ENCODE data around the gene PPHLN1.

The PPHLN1 gene, protein sequence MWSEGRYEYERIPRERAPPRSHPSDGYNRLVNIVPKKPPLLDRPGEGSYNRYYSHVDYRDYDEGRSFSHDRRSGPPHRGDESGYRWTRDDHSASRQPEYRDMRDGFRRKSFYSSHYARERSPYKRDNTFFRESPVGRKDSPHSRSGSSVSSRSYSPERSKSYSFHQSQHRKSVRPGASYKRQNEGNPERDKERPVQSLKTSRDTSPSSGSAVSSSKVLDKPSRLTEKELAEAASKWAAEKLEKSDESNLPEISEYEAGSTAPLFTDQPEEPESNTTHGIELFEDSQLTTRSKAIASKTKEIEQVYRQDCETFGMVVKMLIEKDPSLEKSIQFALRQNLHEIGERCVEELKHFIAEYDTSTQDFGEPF

DNA sequence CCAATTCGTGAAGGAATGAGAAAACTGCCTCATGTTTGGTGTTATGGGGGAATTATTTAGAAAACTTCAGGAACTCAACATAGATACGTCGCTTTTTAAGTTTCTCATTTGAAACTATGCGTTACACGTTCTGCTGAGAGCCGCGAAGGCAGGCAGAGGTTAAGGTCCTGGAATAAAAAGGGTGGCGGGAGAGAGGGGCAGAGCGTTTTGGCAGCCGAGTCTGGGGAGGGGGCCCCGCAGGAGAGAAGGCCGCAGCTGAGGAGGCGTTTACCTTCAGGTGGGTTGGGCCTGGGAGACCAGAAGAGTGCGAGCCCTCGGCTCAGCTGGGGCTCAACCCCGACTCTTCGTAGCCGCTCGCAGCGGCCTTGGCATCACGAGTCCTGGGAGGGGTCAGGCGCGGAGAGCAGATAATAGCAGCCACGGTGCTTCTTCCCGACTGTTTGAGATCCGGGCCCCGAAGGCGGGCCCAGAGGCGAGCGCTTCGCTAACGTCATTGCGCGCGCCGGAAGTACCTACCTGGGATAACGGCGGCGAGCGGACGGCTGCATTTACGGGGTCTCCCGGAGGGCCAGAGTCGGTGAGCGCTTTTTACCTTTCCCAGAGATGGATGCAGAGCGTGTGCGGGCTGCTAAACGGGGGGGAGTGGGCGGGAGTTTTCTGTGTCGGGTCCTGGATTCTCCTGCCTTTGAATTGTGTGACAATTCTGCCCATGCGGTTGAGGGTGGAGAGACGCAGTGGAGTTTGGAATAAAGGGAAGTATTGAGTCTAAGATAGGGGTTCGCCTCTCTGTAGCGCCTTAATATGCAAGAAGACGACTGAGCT is at the start of gene PPHLN1, which contains the start of gene ZCRB1:
PPHLN1 (plus strand) TSS at position 515 of the 822 bp plus-strand sequence. CDS start 9,736 bp downstream, outside the sequence.
ZCRB1 (minus strand) TSS at position 442 of the 822 bp plus-strand sequence. CDS start 1,992 bp downstream, outside the sequence.
- peak; percentile 71 for DNase-seq

GRCh38 chr12:42277396-42278127 is 48.4 kb upstream of the PPHLN1 start:
- DNase-seq: no peak

GRCh38 chr12:42278128-42278510 is 47.8 kb upstream of the PPHLN1 start:
- DNase-seq: no peak

- DNase-seq: no peak
Measured at GRCh38 chr12:42281278-42281677, 44.7 kb upstream of the PPHLN1 start.

GRCh38 chr12:42281844-42282243 is 44.1 kb upstream of the PPHLN1 start:
- DNase-seq: no peak

- DNase-seq: no peak
Measured at GRCh38 chr12:42282294-42282693, 43.7 kb upstream of the PPHLN1 start.

- no peak for DNase-seq
Measured at GRCh38 chr12:42283739-42284138, 42.2 kb upstream of the PPHLN1 start.

DNA sequence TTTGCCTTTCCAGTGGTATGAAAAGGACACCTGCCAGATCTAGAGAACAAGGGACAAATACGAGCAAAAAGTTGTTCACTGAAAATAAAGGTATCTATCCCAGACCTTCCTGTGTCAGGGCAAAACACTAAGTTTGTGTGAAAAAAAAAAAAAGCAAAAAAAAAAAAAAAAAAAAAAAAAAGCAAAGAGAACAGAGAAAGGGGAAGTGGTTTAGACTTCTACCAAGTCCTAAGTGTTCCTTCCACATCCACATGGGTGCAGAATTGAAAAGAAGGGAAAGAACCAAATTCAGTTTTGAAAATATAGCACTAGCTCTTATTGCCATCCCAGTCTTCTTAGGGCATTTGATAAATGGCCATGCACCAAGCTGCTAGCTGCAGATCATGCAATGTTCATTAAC is 41.8 kb upstream of the PPHLN1 start:
- DNase-seq: no peak

DNA sequence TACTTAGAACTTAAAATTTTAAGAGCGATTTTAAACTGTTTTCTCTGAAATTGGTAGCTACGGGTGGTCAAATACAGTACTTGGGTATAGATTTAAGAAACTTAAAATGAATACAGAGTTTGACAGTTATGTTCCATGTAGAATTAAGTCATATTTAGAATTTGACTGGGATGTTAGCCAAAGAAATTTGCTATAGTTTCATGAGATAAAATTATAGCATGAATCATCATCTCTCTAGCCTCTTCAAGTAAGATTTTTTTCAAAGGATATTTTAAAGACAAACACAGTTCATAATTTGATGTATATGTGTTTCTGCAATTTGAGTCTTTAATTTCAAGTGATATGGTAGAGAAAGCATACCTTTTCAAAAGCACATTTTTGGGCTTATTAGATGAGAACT is 41.1 kb upstream of the PPHLN1 start:
- DNase-seq: no peak

- no peak for DNase-seq
Measured at GRCh38 chr12:42285431-42285830, 40.5 kb upstream of the PPHLN1 start.

- no peak for DNase-seq
Measured at GRCh38 chr12:42286741-42287140, 39.2 kb upstream of the PPHLN1 start.

DNA sequence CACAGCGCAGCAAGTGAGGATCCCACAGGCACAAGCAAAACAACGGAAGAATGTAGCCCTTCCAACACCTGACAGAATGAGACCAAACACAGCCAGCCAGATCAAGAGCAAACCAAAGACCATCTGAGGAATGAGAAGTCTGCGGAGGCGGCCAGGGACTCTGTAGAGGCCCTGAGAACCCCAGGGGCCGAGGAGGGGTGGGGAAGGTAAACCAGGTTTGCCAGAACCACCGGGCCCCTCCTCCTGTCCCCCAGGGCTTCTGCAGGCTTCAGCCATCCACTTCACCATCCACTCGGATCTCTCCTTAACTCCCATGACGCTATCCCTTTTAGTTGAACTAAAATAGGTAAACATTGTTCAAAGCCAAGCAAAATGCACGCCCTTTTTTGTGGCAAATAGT is 37.4 kb upstream of the PPHLN1 start:
- DNase-seq: no peak

DNA sequence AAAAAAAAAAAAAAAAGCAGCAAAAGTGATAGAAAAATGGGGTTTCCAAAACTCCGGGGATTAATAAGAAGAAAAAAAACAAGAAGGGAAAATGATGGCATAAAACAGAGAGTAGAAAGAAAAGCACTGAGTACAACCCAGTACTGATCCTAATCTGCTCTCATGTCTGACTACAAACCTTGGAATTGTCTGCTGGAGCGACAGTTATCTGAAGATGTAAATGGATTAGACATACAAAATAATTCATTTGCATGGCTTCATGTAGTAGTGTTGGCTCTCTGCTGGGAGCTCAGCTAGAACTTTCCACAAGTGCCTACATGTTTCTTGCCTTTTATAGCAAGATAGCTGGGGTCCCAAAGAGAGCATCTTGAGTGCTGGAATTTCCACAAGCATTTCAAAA is 34.3 kb upstream of the PPHLN1 start:
- DNase-seq: no peak

DNA sequence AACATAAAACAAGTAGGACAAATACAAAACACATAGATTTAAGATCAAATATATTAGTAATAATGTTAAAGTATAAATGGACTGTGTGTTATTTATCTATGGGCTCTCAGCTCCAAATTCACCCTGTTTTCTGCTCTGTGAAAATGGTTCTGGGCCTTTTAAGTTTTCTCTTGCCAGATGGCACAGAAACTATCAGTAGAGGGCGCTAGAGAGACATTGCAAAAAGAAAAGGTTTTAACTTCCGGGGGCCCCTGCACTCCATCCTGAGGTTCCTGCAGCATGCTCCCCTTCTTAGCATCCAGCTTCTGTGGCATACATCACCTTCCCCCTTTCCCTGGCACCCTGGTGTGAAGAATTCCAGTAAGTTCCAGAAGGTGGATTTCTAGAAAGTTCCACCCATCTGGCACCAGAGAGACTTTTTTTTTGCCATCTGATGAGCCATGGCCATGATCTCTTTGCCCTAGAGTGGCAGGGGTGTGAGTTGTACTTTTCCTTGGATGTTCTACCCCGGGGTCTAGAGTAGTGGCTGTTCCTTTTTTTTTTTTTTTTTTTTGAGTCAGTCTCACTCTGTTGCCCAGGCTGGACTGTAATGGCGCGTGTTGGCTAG is 29.4 kb upstream of the PPHLN1 start:
- no peak for DNase-seq

DNA sequence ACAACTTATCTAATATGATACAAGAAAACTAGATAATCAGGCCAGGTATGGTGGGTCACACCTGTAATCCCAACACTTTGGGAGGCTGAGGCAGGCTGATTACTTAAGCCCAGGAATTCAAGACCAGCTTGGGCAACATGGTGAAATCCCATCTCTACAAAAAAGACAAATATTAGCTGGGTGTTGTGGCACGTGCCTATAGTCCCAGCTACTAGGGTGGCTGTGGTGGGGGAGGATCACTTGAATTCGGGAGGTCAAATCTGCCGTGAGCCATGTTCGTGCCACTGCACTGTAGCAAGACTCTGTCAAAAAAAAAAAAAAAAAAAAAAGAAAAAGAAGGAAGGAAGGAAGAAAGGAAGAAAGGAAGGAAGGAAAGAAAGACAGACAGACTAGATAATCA is 27.1 kb upstream of the PPHLN1 start:
- DNase-seq: no peak

DNA sequence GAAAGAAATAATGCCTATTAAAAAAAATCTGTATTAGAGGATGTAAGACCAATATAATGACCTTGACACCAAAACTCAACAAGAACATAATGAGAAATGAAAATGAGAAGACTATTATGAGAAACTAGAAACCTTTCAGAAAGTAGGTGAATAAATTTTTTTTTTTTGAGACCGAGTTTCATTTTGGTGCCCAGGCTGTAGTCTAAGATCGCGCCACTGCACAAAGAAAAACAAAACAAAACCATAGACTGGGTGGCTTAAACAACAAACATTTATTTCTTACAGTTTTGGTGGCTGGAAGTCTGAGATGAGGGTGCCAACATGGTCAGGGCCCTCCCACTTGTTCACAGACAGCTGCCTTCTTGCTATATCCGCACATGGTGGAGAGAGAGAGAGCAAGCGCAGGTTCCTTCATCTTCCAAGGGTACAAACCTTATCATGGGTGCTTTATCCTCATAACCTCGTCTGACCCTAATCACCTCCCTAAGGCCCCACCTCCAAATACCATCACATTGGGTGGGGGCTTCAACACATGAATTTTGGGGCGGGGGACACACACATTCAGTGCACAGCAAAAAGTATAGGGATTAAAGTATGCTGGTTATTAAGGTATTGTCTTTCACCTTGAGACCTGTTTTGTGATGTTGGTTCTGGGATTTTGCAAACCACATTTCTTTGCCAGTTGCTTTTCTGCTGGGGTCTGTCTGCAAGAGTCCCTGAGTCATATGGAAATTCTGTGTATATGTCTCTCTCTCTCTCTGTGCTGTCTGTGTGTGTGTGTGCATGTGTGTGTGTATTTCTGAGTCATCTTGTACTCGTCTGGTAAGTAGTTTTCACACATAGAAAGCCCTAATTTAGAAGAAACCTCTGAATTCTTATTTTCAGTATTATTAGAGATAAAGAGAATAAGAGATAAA is 26.3 kb upstream of the PPHLN1 start:
- no peak for DNase-seq

GRCh38 chr12:42306297-42306696 is 19.7 kb upstream of the PPHLN1 start:
- DNase-seq: no peak

- no peak for DNase-seq
Measured at GRCh38 chr12:42308390-42308789, 17.6 kb upstream of the PPHLN1 start.

- DNase-seq: no peak
Measured at GRCh38 chr12:42309996-42310395, 16.0 kb upstream of the PPHLN1 start.

DNA sequence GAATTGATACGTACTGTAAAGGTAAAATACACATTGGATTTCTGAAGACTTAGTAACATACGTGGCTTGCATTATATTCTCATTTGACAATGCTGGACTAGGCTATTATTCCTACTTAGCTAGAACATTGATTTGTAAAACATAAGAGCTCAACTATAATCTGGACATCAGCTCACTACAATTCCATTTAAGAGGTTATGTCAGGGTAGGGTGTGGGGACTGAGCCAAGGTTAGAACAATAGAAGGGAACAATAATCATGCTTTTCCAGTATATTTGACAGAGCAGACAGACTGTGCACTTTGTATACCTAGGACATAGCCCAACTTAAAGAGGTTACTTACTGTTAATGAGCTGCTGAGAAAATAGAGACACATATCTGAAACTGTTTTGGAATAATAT is 10.9 kb upstream of the PPHLN1 start:
- DNase-seq: no peak

DNA sequence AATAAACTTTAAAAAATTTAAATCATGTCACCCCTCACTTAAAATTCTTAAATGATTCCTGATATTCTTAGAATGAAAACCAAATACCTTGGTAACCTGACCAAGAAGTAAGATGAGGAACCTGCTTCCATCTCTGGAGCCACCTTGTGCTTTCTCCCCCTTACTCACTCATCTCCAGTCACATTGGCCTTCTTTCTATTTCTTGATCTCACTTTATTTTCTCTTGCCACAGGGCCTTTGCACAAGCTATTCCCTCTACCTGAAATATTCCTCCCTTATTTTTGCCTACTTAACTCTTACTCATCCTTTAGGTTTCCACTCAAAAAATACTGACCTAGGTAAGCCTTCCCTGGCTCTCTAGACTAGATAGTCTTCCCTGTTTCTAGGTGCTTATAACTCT is 5.2 kb upstream of the PPHLN1 start:
- DNase-seq: no peak

DNA sequence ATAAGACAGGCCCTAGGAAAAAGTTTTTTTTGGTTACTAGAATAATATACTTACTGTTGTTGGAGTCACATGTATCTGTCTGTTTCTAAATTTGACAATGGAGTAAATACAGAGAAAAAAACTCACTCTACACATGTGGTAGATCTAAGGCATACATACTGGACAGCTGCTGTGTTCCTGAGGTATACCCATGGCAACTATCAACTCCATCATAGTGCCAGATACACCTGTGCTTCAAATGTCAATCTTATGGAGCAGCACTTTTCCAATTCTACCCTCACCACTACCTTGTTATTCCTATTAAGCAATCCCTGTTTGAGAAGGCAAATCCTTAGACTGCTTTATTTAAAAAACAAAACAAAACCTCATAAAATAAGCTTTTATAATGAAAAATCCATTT is 3.4 kb upstream of the PPHLN1 start:
- no peak for DNase-seq

All from activated gamma-delta T cell treated with Interleukin-2 at 50 U/mL for 16 hours (primary cell).